Mucosa of rectum (tissue), 2 donors: ENCODE measurements around the gene SYCP2.

Experiments
- H3K27ac ChIP-seq, 2 donors: one replicate each; pipeline ENCODE4 v1.7.0; 2013; ENCODE audit warnings: inconsistent platforms in 2 of 2, low read depth in 2 of 2, low read length in 2 of 2
- H3K27me3 ChIP-seq, 2 donors: one replicate each; pipeline ENCODE4 v1.7.0; 2013; ENCODE audit warnings: low read length in 2 of 2; ENCODE audit not compliant: control insufficient read depth in 2 of 2, insufficient read depth in 2 of 2
- H3K36me3 ChIP-seq, 2 donors: one replicate each; pipeline ENCODE4 v1.7.0; 2013; ENCODE audit warnings: low read length in 2 of 2; ENCODE audit not compliant: control insufficient read depth in 2 of 2, insufficient read depth in 2 of 2
- H3K4me1 ChIP-seq, 2 donors: one replicate each; pipeline ENCODE4 v1.7.0; 2013; ENCODE audit warnings: low read length in 2 of 2, mild to moderate bottlenecking in 1 of 2; ENCODE audit not compliant: control insufficient read depth in 2 of 2, insufficient read depth in 2 of 2
- H3K4me3 ChIP-seq, 2 donors: one replicate each; pipeline ENCODE4 v1.7.0; 2013; ENCODE audit warnings: low read length in 2 of 2
- H3K9ac ChIP-seq, 2 donors: one replicate each; pipeline ENCODE4 v1.7.0; 2013; ENCODE audit warnings: low read length in 2 of 2, low read depth in 1 of 2, mild to moderate bottlenecking in 1 of 2
- H3K9me3 ChIP-seq, 2 donors: one replicate each; pipeline ENCODE4 v1.7.0; 2013; ENCODE audit warnings: low read length in 2 of 2; ENCODE audit not compliant: control insufficient read depth in 2 of 2
- donor health status: healthy.
- donor health status: Normal muscosa, but diverticular disease.

The SYCP2 gene

GRCh38 chr20:59945175-59945574 lies 11.7 kb upstream of the SYCP2 start:
- peaks cover 20 to 22% of the 10 kb centered on the region in 2 donors for H3K36me3 ChIP-seq
- no peaks in the 10 kb centered on the region for H3K27me3 ChIP-seq
- H3K9ac ChIP-seq = no peak overlapping the region
- no peaks in the 10 kb centered on the region for H3K9me3 ChIP-seq
- H3K4me1 ChIP-seq = peaks cover 8 to 11% of the 10 kb centered on the region in 2 donors
- no peak overlapping the region for H3K4me3 ChIP-seq
- no peak overlapping the region for H3K27ac ChIP-seq

GRCh38 chr20:59944726-59945125 lies 11.3 kb upstream of the SYCP2 start:
- Histone ChIP-seq H3K9me3 (no peaks in the 10 kb centered on the region), H3K27me3 (no peaks in the 10 kb centered on the region), H3K4me3 (no peak overlapping the region), H3K9ac (no peak overlapping the region), H3K27ac (no peak overlapping the region), H3K36me3 (peaks cover 20 to 22% of the 10 kb centered on the region in 2 donors), H3K4me1 (peaks cover 8 to 11% of the 10 kb centered on the region in 2 donors)

DNA sequence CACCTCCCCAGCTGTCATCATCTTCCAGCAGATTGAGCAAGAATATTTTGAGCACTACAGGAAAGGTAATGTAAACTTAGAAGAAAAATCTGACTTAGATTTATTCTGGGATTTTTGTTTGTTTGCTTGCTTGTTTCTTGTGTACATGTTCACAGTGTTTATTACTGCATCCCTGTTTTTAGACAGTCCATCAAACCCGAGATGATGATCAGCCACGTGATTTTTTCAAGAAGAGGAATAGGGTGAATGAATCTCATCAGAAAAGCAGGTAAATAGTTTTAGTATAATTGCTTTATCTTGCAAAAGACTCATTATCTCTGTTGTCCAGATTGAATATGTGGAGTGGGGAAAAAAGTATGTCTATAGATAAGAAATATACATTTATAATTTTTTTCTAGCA lies 8.8 kb upstream of the SYCP2 start:
- peaks cover 20 to 22% of the 10 kb centered on the region in 2 donors for H3K36me3 ChIP-seq
- H3K9ac ChIP-seq = no peak overlapping the region
- H3K27me3 ChIP-seq = no peaks in the 10 kb centered on the region
- H3K27ac ChIP-seq = no peak overlapping the region
- peaks cover 17 to 25% of the 10 kb centered on the region in 2 donors for H3K4me1 ChIP-seq
- no peak overlapping the region for H3K4me3 ChIP-seq
- H3K9me3 ChIP-seq = no peaks in the 10 kb centered on the region

- H3K9ac ChIP-seq = peak overlapping the region; percentile 88 to 99
- no peaks in the 10 kb centered on the region for H3K27me3 ChIP-seq
- peak overlapping the region; percentile 97 to 100 for H3K27ac ChIP-seq
- peaks cover 20 to 22% of the 10 kb centered on the region in 2 donors for H3K36me3 ChIP-seq
- H3K4me3 ChIP-seq = peak overlapping the region; percentile 90 to 98
- no peaks in the 10 kb centered on the region for H3K9me3 ChIP-seq
- peaks cover 17 to 25% of the 10 kb centered on the region in 2 donors for H3K4me1 ChIP-seq
Observed at GRCh38 chr20:59940956-59941294, 7.5 kb upstream of the SYCP2 start.

DNA sequence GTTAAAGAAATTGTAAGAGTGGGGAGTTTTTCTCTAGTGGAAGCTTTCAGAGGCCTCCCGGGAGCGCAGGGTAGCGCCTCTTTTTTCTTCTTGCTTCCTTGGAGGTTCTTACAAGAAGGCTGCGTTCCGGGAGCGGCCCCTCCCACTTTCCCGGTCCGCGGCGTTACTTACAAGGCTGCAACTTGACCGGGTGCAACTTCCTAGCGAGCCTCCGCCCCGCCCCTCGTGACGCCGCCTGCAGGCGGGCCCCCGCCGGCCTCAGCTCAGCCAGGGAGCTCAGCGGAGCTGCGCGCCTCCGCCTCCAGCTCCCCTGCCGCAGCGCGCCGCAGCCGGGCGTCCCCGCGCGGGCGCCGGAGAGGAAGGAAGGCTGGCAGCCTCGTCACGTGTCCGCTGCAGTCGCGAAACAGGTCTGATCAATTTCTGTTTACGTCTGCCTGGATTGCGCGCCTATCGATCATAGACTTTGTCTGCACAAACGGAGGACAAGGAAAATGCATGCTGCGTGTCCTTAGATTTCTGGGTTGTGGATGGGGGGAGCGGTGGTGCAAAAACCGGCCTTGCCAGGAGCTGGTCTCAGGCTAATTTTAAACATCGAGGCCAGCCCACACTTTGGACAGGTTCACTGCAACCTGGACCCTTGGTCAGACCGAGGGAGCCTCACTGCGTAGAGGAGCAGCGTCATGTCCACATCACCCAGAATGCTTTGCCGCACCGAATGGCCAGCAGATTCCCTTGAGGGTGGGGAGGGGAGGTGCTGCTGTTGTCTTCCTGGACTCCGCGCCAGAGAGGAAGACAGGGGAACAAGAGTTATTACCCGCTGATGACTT lies 6.9 kb upstream of the SYCP2 start, which contains the start of the genes FAM217B and PPP1R3D:
Gene FAM217B, plus strand, starts transcription at position 261 of the 827 bp plus-strand sequence. CDS start 3,555 bp downstream, outside the sequence.
Gene PPP1R3D, minus strand, starts transcription at position 177 of the 827 bp plus-strand sequence. CDS start 374 bp downstream, outside the sequence.
- Histone ChIP-seq H3K9ac (peak within 1 kb of the TSS; percentile 91 to 99), H3K27me3 (no peaks in the 10 kb centered on the region), H3K36me3 (peaks cover 20 to 22% of the 10 kb centered on the region in 2 donors), H3K9me3 (no peaks in the 10 kb centered on the region), H3K27ac (peak within 1 kb of the TSS; percentile 97 to 100), H3K4me3 (peak within 1 kb of the TSS; percentile 90 to 98), H3K4me1 (peaks cover 17 to 25% of the 10 kb centered on the region in 2 donors)

GRCh38 chr20:59939879-59940128 lies 6.4 kb upstream of the SYCP2 start:
- Histone ChIP-seq H3K27me3 (no peaks in the 10 kb centered on the region), H3K27ac (peak overlapping the region; percentile 95 to 100), H3K9ac (peak overlapping the region; percentile 90 to 91), H3K4me1 (peaks cover 17 to 25% of the 10 kb centered on the region in 2 donors), H3K9me3 (no peaks in the 10 kb centered on the region), H3K36me3 (peaks cover 14 to 17% of the 10 kb centered on the region in 2 donors), H3K4me3 (peak overlapping the region; percentile 90 to 98)

DNA sequence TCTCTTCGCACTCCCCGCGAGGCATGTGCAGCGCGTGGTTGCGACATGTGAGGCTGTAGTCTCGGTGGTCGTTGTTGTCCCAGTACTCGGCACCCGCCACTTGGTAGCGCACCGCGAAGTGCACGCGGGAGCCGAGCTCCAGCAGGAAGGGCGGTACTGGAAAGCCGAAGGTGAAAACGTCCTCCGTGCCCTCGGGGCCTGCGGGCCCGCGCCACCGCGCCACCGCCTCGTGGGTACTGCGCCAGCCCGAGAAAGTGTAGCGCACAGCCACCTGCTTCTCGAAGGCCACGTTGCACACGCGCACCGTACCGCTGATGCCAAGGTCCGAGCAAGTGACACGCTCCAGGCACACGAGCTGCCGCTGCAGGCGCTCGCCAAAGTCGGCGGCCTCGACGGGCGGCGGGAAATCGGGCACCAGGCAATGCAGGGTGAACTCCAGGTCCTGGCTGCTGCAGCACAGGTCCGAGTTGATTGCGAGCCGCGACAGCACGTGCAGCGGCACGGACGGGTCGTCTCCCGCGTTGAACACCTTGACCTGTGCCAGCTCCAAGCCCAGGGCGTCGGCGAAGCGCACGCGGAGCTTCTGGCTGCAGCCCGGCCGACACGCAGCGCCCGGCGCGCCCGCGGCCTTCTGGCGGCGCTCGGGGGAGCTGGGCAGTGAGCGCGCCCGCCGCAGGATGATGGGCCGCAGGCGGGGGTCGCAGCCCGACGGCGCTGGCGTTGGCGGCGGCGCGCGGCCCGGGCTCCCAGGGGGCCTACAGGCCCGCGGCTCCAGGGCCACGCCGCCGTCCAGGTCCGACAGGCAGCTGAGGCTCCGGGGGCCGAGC lies 5.8 kb upstream of the SYCP2 start:
- peak overlapping the region; percentile 90 to 91 for H3K9ac ChIP-seq
- peak overlapping the region; percentile 90 to 98 for H3K4me3 ChIP-seq
- no peaks in the 10 kb centered on the region for H3K9me3 ChIP-seq
- peaks cover 9 to 11% of the 10 kb centered on the region in 2 donors for H3K36me3 ChIP-seq
- no peaks in the 10 kb centered on the region for H3K27me3 ChIP-seq
- H3K4me1 ChIP-seq = peaks cover 17 to 25% of the 10 kb centered on the region in 2 donors
- H3K27ac ChIP-seq = peak overlapping the region; percentile 95 to 100

DNA sequence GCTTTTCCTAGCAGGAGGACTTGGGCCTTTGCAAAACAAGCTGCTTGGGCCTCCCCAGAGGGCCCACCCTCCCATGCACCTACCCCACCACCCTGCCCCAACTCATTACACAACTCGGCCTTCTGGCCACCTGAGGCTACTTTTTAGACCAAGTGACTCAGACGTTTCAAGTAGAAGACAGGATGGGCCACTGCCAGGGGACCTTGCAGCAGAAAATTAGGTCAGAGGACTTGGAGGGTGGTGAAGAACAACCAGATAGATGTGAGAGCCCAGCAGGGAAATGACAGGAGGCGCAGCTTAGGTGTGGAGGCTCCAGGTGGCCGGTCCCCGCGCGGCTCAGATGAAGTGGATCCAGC lies 5.2 kb upstream of the SYCP2 start:
- Histone ChIP-seq H3K36me3 (peaks cover 5 to 8% of the 10 kb centered on the region in 2 donors), H3K27ac (no peak overlapping the region), H3K27me3 (no peaks in the 10 kb centered on the region), H3K9me3 (no peaks in the 10 kb centered on the region), H3K4me3 (peak overlapping the region in 1 of 2 donors; percentile 98), H3K4me1 (peaks cover 17 to 25% of the 10 kb centered on the region in 2 donors), H3K9ac (no peak overlapping the region)

DNA sequence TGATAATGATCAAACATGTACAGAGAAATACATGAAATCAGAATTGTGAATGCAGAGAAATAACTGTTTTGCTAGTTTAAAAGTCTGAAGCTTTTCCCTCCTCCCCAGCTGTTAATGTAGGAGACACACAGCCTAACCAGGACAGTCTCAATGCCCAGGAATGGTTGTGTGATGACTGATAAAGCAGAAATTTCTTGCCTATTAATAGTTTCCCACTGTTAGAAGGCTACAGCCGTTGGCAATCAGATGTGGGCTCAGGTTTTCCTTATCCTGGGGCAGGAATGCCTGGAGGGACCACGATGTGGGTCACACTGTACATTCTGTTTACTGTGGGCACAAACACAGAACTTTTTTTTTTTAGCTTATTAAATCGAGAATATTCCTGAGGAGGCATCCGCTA lies 4.8 kb upstream of the SYCP2 start:
- peaks cover 5 to 8% of the 10 kb centered on the region in 2 donors for H3K36me3 ChIP-seq
- H3K27ac ChIP-seq = no peak overlapping the region
- H3K9me3 ChIP-seq = no peaks in the 10 kb centered on the region
- H3K4me1 ChIP-seq = peaks cover 17 to 25% of the 10 kb centered on the region in 2 donors
- no peaks in the 10 kb centered on the region for H3K27me3 ChIP-seq
- no peak overlapping the region for H3K9ac ChIP-seq
- H3K4me3 ChIP-seq = peak overlapping the region in 1 of 2 donors; percentile 9

GRCh38 chr20:59937150-59937549 lies 3.7 kb upstream of the SYCP2 start:
- Histone ChIP-seq H3K27ac (no peak overlapping the region), H3K9me3 (no peaks in the 10 kb centered on the region), H3K36me3 (no peaks in the 10 kb centered on the region), H3K4me1 (peaks cover 17 to 25% of the 10 kb centered on the region in 2 donors), H3K27me3 (no peaks in the 10 kb centered on the region), H3K4me3 (no peak overlapping the region), H3K9ac (no peak overlapping the region)
